ENCODE measurements around the gene TAAR9.

DNA sequence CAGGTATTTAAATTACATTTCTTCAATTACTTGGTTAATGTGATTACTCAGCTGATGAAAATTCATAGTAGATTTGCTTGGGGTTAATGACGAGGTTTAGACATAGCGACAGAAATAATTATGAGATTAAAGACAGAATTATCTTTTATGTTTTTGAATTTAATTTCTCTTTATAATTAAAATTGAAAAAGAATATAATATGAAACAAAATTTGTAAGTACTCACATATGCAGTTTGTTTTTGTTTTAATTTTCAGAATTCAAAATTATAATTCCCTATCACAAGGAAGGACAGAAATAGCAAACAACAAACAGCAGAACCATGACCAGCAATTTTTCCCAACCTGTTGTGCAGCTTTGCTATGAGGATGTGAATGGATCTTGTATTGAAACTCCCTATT is 14.3 kb downstream of the TAAR9 start, which contains the start of gene TAAR8:
- TF ChIP-seq, protein P1, sequence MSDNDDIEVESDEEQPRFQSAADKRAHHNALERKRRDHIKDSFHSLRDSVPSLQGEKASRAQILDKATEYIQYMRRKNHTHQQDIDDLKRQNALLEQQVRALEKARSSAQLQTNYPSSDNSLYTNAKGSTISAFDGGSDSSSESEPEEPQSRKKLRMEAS (IDR thresholded peaks at IDR 0.05; ENCODE audit: low read depth): no peak
- TF ChIP-seq, protein P2, sequence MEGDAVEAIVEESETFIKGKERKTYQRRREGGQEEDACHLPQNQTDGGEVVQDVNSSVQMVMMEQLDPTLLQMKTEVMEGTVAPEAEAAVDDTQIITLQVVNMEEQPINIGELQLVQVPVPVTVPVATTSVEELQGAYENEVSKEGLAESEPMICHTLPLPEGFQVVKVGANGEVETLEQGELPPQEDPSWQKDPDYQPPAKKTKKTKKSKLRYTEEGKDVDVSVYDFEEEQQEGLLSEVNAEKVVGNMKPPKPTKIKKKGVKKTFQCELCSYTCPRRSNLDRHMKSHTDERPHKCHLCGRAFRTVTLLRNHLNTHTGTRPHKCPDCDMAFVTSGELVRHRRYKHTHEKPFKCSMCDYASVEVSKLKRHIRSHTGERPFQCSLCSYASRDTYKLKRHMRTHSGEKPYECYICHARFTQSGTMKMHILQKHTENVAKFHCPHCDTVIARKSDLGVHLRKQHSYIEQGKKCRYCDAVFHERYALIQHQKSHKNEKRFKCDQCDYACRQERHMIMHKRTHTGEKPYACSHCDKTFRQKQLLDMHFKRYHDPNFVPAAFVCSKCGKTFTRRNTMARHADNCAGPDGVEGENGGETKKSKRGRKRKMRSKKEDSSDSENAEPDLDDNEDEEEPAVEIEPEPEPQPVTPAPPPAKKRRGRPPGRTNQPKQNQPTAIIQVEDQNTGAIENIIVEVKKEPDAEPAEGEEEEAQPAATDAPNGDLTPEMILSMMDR (IDR thresholded peaks at IDR 0.05): no peak
- TF ChIP-seq YY1 (IDR thresholded peaks at IDR 0.05; ENCODE audit: low read depth): no peak
- TF ChIP-seq, protein P3, sequence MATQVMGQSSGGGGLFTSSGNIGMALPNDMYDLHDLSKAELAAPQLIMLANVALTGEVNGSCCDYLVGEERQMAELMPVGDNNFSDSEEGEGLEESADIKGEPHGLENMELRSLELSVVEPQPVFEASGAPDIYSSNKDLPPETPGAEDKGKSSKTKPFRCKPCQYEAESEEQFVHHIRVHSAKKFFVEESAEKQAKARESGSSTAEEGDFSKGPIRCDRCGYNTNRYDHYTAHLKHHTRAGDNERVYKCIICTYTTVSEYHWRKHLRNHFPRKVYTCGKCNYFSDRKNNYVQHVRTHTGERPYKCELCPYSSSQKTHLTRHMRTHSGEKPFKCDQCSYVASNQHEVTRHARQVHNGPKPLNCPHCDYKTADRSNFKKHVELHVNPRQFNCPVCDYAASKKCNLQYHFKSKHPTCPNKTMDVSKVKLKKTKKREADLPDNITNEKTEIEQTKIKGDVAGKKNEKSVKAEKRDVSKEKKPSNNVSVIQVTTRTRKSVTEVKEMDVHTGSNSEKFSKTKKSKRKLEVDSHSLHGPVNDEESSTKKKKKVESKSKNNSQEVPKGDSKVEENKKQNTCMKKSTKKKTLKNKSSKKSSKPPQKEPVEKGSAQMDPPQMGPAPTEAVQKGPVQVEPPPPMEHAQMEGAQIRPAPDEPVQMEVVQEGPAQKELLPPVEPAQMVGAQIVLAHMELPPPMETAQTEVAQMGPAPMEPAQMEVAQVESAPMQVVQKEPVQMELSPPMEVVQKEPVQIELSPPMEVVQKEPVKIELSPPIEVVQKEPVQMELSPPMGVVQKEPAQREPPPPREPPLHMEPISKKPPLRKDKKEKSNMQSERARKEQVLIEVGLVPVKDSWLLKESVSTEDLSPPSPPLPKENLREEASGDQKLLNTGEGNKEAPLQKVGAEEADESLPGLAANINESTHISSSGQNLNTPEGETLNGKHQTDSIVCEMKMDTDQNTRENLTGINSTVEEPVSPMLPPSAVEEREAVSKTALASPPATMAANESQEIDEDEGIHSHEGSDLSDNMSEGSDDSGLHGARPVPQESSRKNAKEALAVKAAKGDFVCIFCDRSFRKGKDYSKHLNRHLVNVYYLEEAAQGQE (IDR thresholded peaks at IDR 0.05; ENCODE audit: low read depth, low read length): no peak

Measured in SK-N-SH (cell line).